Endothelial cell of umbilical vein (primary cell): Measurements from ENCODE around the gene CLIC1. TPM values are rescaled to one million over a fixed set of nuclear protein-coding genes. Genes with fewer than 3 reads are reported as not detected.

Source experiments
- BruUV-seq: library from RNA; stranded (reverse); fragments of 400-500 nt; replicated peaks from 2 replicates; lab custom pipeline; 2021; lab: Mats Ljungman, UMichigan
- CTCF ChIA-PET: fragments of 300-600, 350-600 bp; sonication (Branson Sonifier 250); formaldehyde crosslinking; loops from one replicate; lab custom pipeline; 2021; ENCODE audit warnings: antibody characterized with exemption, inconsistent platforms; lab: Charles Lee
- POLR2A ChIA-PET: fragments of 300-600, 350-600 bp; sonication (Branson Sonifier 250); formaldehyde crosslinking; loops from one replicate; lab custom pipeline; 2021; ENCODE audit warnings: antibody characterized with exemption, inconsistent platforms; lab: Charles Lee
- DNase-seq: peaks from one replicate; pipeline ENCODE4 v3.0.0-alpha.2; 2011; ENCODE audit warnings: low read depth, low spot score
- FAIRE-seq: peaks from 2 replicates; lab custom pipeline; 2011; peaks lifted over from hg19 to GRCh38; lab: Jason Lieb, UNC
- H2AFZ ChIP-seq: 2 replicates; pipeline ENCODE4 v1.6.0; 2012; ENCODE audit warnings: low read depth, low read length, control low read depth, inconsistent platforms
- H3K27ac ChIP-seq: 2 replicates; pipeline ENCODE4 v1.5.1; 2011; ENCODE audit warnings: low read depth, mild to moderate bottlenecking, control low read depth, low read length, moderate library complexity; ENCODE audit not compliant: insufficient read depth
- H3K27me3 ChIP-seq, 2 experiments: 2 replicates each; pipeline versions ENCODE4 v1.6.0 to v1.6.1; 2011; ENCODE audit warnings: low read length in 2 of 2, mixed read lengths in 1 of 2; ENCODE audit not compliant: control insufficient read depth in 2 of 2, insufficient read depth in 2 of 2
- H3K36me3 ChIP-seq, 2 experiments: 2 replicates in 1 of 2; 3 replicates in 1 of 2; pipeline ENCODE4 v1.5.1; 2011; ENCODE audit warnings: low read length in 2 of 2, mild to moderate bottlenecking in 1 of 2, moderate library complexity in 1 of 2; ENCODE audit not compliant: control insufficient read depth in 2 of 2, insufficient read depth in 2 of 2; ENCODE audit errors: extremely low read depth in 1 of 2
- H3K4me1 ChIP-seq: 3 replicates; pipeline ENCODE4 v1.5.1; 2011; ENCODE audit warnings: mild to moderate bottlenecking, low read length; ENCODE audit not compliant: control insufficient read depth, insufficient read depth; ENCODE audit errors: extremely low read depth
- H3K4me2 ChIP-seq: 2 replicates; pipeline ENCODE4 v1.6.1; 2011; ENCODE audit warnings: low read length, control low read depth, mixed read lengths; ENCODE audit not compliant: insufficient read depth
- H3K4me3 ChIP-seq, 3 experiments: fragments of 200-600 bp in 1 of 3; sonication (generic), shearing (Covaris generic) in 1 of 3; replicated peaks in 1 of 3; 2 replicates each; pipeline ENCODE4 v1.5.1; 2011 to 2016; ENCODE audit warnings: control low read depth in 3 of 3, low read length in 3 of 3, mild to moderate bottlenecking in 2 of 3, inconsistent platforms in 1 of 3, low read depth in 1 of 3, moderate library complexity in 1 of 3; ENCODE audit not compliant: insufficient read depth in 1 of 3
- H3K79me2 ChIP-seq: 2 replicates; pipeline ENCODE4 v1.6.0; 2012; ENCODE audit warnings: low read length, inconsistent platforms; ENCODE audit not compliant: control insufficient read depth, insufficient read depth
- H3K9ac ChIP-seq: replicated peaks from 2 replicates; pipeline ENCODE3; 2011; ENCODE audit warnings: low read length, control low read depth; ENCODE audit not compliant: insufficient read depth; ENCODE audit errors: extremely low read depth
- H3K9me1 ChIP-seq: replicated peaks from 3 replicates; pipeline ENCODE4 v1.6.0; 2011; ENCODE audit warnings: mild to moderate bottlenecking, low read length; ENCODE audit not compliant: control insufficient read depth, insufficient read depth; ENCODE audit errors: extremely low read depth
- H3K9me3 ChIP-seq: replicated peaks from 2 replicates; pipeline ENCODE4 v1.5.1; 2012; ENCODE audit warnings: low read length, inconsistent platforms; ENCODE audit not compliant: control insufficient read depth, insufficient read depth
- H4K20me1 ChIP-seq: replicated peaks from 2 replicates; pipeline ENCODE3; 2011; ENCODE audit warnings: mild to moderate bottlenecking, low read length; ENCODE audit not compliant: control insufficient read depth, insufficient read depth; ENCODE audit errors: extremely low read depth
- CTCF ChIP-seq, 2 donors: IDR thresholded peaks; 1 replicate in 1 of 2; 2 replicates in 1 of 2; pipeline ENCODE4 v1.5.1; 2011; ENCODE audit warnings: low read length in 2 of 2, mild to moderate bottlenecking in 2 of 2, moderate library complexity in 2 of 2, control low read depth in 1 of 2, inconsistent platforms in 1 of 2, low read depth in 1 of 2; ENCODE audit not compliant: insufficient read depth in 1 of 2; ENCODE audit errors: extremely low read depth in 1 of 2
- EZH2 ChIP-seq: IDR thresholded peaks from 2 replicates; pipeline ENCODE4 v1.6.1; 2012; ENCODE audit warnings: borderline replicate concordance, low read depth, mild to moderate bottlenecking, moderate library complexity, low read length, inconsistent platforms; ENCODE audit not compliant: severe bottlenecking
- FOS ChIP-seq: IDR thresholded peaks from 2 replicates; pipeline ENCODE4 v1.6.1; 2011; ENCODE audit warnings: mild to moderate bottlenecking, low read length, moderate library complexity, borderline replicate concordance; ENCODE audit not compliant: insufficient read depth
- GATA2 ChIP-seq: IDR thresholded peaks from 2 replicates; pipeline ENCODE4 v1.7.0; 2011; ENCODE audit warnings: low read depth, mild to moderate bottlenecking, moderate library complexity, mixed read lengths, low read length; ENCODE audit not compliant: insufficient read length, insufficient read depth
- JUN ChIP-seq: IDR thresholded peaks from 2 replicates; pipeline ENCODE4 v1.6.1; 2011; ENCODE audit warnings: borderline replicate concordance, low read depth; ENCODE audit not compliant: insufficient read length, insufficient read depth
- MAX ChIP-seq: IDR thresholded peaks from 2 replicates; pipeline ENCODE4 v1.6.1; 2011; ENCODE audit not compliant: insufficient read depth, insufficient read length
- MYC ChIP-seq: IDR thresholded peaks from one replicate; pipeline ENCODE4 v1.6.1; 2011; ENCODE audit warnings: mild to moderate bottlenecking, low read depth, low read length
- POLR2A ChIP-seq: IDR thresholded peaks from 2 replicates; pipeline ENCODE4 v1.6.1; 2012; ENCODE audit warnings: low read depth, mild to moderate bottlenecking, control low read depth, low read length
- POLR2AphosphoS5 ChIP-seq: IDR thresholded peaks from 2 replicates; pipeline ENCODE4 v1.6.1; 2012; ENCODE audit warnings: low read depth, mild to moderate bottlenecking, control low read depth, low read length, moderate library complexity; ENCODE audit not compliant: insufficient read depth
- dilution Hi-C: fragments of 300-500 bp; cut with MboI; formaldehyde crosslinking; loops from one replicate; pipeline ENCODE4 v1.15.0; 2019; ENCODE audit warnings: low sequenced_read_pairs; ENCODE audit not compliant: extremely low pct_ligation_motif_present
- intact Hi-C: fragments of 100-400 bp; cut with micrococcal nuclease; formaldehyde crosslinking; loops from one replicate; pipeline ENCODE4 v1.10.0; 2022
- polyA plus RNA-seq, 4 experiments: library from polyadenylated mRNA; depleted of rRNA in 3 of 4; stranded (reverse) in 3 of 4; unstranded in 1 of 4; fragments of >200 nt; gene quantifications; 2 replicates each; pipeline versions ENCODE4 v1.2.1 to v1.2.3, GENCODE V29; 2011 to 2012; ENCODE audit warnings: missing spikeins in 1 of 4
- total RNA-seq: library from RNA; stranded (reverse); gene quantifications from 2 replicates; pipeline ENCODE4 v1.2.3, GENCODE V29; 2021

CLIC1 gene
- total and polyA plus RNA-seq, 2 donors (not counting 3 experiments of a cell fraction or from before 2014, with no cell fraction given): 543 to 578 TPM

GRCh38 chr6:31762878-31763618 lies 26.7 kb upstream of the CLIC1 start:
- Histone ChIP-seq H3K36me3 (peaks cover 2% of the 10 kb centered on the region in 2 experiments), H3K9ac (no peak overlapping the region), H2AFZ (no peak overlapping the region), H3K4me3 (no peak overlapping the region), H3K4me2 (no peak overlapping the region), H3K27me3 (no peaks in the 10 kb centered on the region), H3K4me1 (no peaks in the 10 kb centered on the region), H3K9me3 (no peaks in the 10 kb centered on the region), H3K9me1 (no peaks in the 10 kb centered on the region), H3K27ac (peak overlapping the region; percentile 2), H3K79me2 (no peaks in the 10 kb centered on the region), H4K20me1 (no peaks in the 10 kb centered on the region)
- POLR2A ChIA-PET: no interaction called here
- no peak for TF ChIP-seq CTCF (IDR thresholded peaks at IDR 0.05; ENCODE audit: extremely low read depth in 1 of 2, insufficient read depth in 1 of 2, low read depth in 1 of 2, low read length in 2 of 2)
- TF ChIP-seq FOS: no peak
- no peak for TF ChIP-seq MYC
- TF ChIP-seq POLR2A: no peak
- no peak for TF ChIP-seq POLR2AphosphoS5
- no peak for TF ChIP-seq EZH2
- TF ChIP-seq JUN: no peak
- no peak for TF ChIP-seq MAX
- TF ChIP-seq GATA2: no peak
- intact Hi-C loops: no loop called here
- DNase-seq: no peak
- CTCF ChIA-PET: interaction anchor here (0.7 kb wide), 1 partner anchor 33 kb away, joined by 3 read pairs; no protein-coding TSS in a partner anchor
- no peak for FAIRE-seq
- dilution Hi-C loops: no loop called here
- no TSS peak for BruUV-seq
